HG02610 (cell line): Measurements from ENCODE around the gene BLID.

ENCODE experiments used
- ATAC-seq: cut with Tn5 transposase; IDR thresholded peaks from one replicate; pipeline ENCODE4 v1.9.1; 2021; ENCODE audit warnings: mild to moderate bottlenecking, moderate library complexity; ENCODE audit not compliant: unreplicated experiment

The BLID gene

GRCh38 chr11:122107045-122107444 lies 9.0 kb downstream of the BLID start:
- no peak for ATAC-seq

- ATAC-seq: no peak
Measured at GRCh38 chr11:122105044-122105758, 10.8 kb downstream of the BLID start.

- no peak for ATAC-seq
Measured at GRCh38 chr11:122104341-122104740, 11.7 kb downstream of the BLID start.

- ATAC-seq: no peak
Measured at GRCh38 chr11:122103726-122104125, 12.3 kb downstream of the BLID start.

GRCh38 chr11:122103321-122103720 lies 12.7 kb downstream of the BLID start:
- ATAC-seq: no peak

- ATAC-seq: no peak
Measured at GRCh38 chr11:122102426-122102825, 13.6 kb downstream of the BLID start.

GRCh38 chr11:122101625-122102291 lies 14.3 kb downstream of the BLID start:
- no peak for ATAC-seq

GRCh38 chr11:122100756-122101080 lies 15.3 kb downstream of the BLID start:
- no peak for ATAC-seq

GRCh38 chr11:122100037-122100755 lies 15.8 kb downstream of the BLID start:
- ATAC-seq: no peak

- ATAC-seq: no peak
Measured at GRCh38 chr11:122099374-122100036, 16.5 kb downstream of the BLID start.

- ATAC-seq: no peak
Measured at GRCh38 chr11:122098261-122098980, 17.6 kb downstream of the BLID start.

GRCh38 chr11:122097419-122098001 lies 18.5 kb downstream of the BLID start:
- ATAC-seq: no peak

GRCh38 chr11:122096272-122097112 lies 19.5 kb downstream of the BLID start:
- ATAC-seq: no peak

- no peak for ATAC-seq
Measured at GRCh38 chr11:122095681-122096262, 20.2 kb downstream of the BLID start.

- no peak for ATAC-seq
Measured at GRCh38 chr11:122094836-122095235, 21.2 kb downstream of the BLID start.

GRCh38 chr11:122093731-122094275 lies 22.2 kb downstream of the BLID start:
- no peak for ATAC-seq

GRCh38 chr11:122091835-122092234 lies 24.2 kb downstream of the BLID start:
- no peak for ATAC-seq

- ATAC-seq: no peak
Measured at GRCh38 chr11:122089111-122089510, 26.9 kb downstream of the BLID start.

- ATAC-seq: no peak
Measured at GRCh38 chr11:122085712-122086111, 30.3 kb downstream of the BLID start.
